ENCODE results near the gene PPM1L. TPM values are rescaled to one million over a fixed set of nuclear protein-coding genes. Genes with fewer than 3 reads are reported as not detected.
A peak's percentile ranks its signal among the peaks of the same experiment; 100 is the strongest.

The PPM1L gene
- total and polyA plus RNA-seq, 2 of the 13 experiments (the other 11 are each of a cell fraction or from before 2014, with no cell fraction given): 0.22 to 1.4 TPM

GRCh38 chr3:160948273-160948672 is 192.2 kb downstream of the PPM1L start (continued):
- 0 out of 2 replicates have a peak, but pooled peaks have one; percentile 7 for TF ChIP-seq ZNF629 (CRISPR knock-in tag; conservative IDR thresholded peaks at IDR 0.05)
- TF ChIP-seq XRCC5 (optimal IDR thresholded peaks at IDR 0.05; ENCODE audit: low read length): peak; percentile 45
- peak; percentile 29; the same call in 1 of the 2 replicates for TF ChIP-seq FOXO1 (CRISPR knock-in tag; IDR thresholded peaks at IDR 0.05)
- no peak for TF ChIP-seq ZNF317 (CRISPR knock-in tag; IDR thresholded peaks at IDR 0.05)
- TF ChIP-seq FOXP1 (IDR thresholded peaks at IDR 0.05): no peak
- peak; percentile 37; the same call in 1 of the 2 replicates for TF ChIP-seq FOXP1 (CRISPR knock-in tag; IDR thresholded peaks at IDR 0.05)
- no peak for TF ChIP-seq ZBTB3 (CRISPR knock-in tag; IDR thresholded peaks at IDR 0.05; ENCODE audit: borderline replicate concordance, low read depth)
- no peak for TF ChIP-seq ZFP41 (CRISPR knock-in tag; IDR thresholded peaks at IDR 0.05; ENCODE audit: borderline replicate concordance)
- TF ChIP-seq TFDP2 (CRISPR knock-in tag; IDR thresholded peaks at IDR 0.05): 0 out of 2 replicates have a peak, but pooled peaks have one; percentile 23
- 0 out of 2 replicates have a peak, but pooled peaks have one; percentile 36 for TF ChIP-seq ZNF232 (CRISPR knock-in tag; IDR thresholded peaks at IDR 0.05; ENCODE audit: borderline replicate concordance)
- TF ChIP-seq PITX1 (CRISPR knock-in tag; IDR thresholded peaks at IDR 0.05): peak; percentile 53; the same call in 1 of the 2 replicates
- TF ChIP-seq SPEN (CRISPR knock-in tag; IDR thresholded peaks at IDR 0.05; ENCODE audit: low read depth): 0 out of 2 replicates have a peak, but pooled peaks have one; percentile 25
- TF ChIP-seq ISL2 (CRISPR knock-in tag; IDR thresholded peaks at IDR 0.05): peak; percentile 68; the same call in 1 of the 2 replicates
- 0 out of 2 replicates have a peak, but pooled peaks have one; percentile 38 for TF ChIP-seq HOXA3 (CRISPR knock-in tag; IDR thresholded peaks at IDR 0.05)
- TF ChIP-seq MIER2 (CRISPR knock-in tag; IDR thresholded peaks at IDR 0.05): peak; percentile 39; the same call in 1 of the 2 replicates
- no peak; the same call in 1 of the 2 replicates for TF ChIP-seq FOXJ3 (CRISPR knock-in tag; IDR thresholded peaks at IDR 0.05; ENCODE audit: borderline replicate concordance)
- 0 out of 2 replicates have a peak, but pooled peaks have one; percentile 29 for TF ChIP-seq HOXD1 (CRISPR knock-in tag; IDR thresholded peaks at IDR 0.05)
- TF ChIP-seq CEBPG (CRISPR knock-in tag; IDR thresholded peaks at IDR 0.05): peak; percentile 85
- peak; percentile 34; the same call in 1 of the 2 replicates for TF ChIP-seq ZBTB20 (CRISPR knock-in tag; IDR thresholded peaks at IDR 0.05; ENCODE audit: borderline replicate concordance, low read depth)
- TF ChIP-seq ZNF382 (CRISPR knock-in tag; IDR thresholded peaks at IDR 0.05; ENCODE audit: borderline replicate concordance): no peak
- TF ChIP-seq ZNF792 (CRISPR knock-in tag; IDR thresholded peaks at IDR 0.05): no peak
- TF ChIP-seq ZNF670 (CRISPR knock-in tag; IDR thresholded peaks at IDR 0.05; ENCODE audit: borderline replicate concordance): 0 out of 2 replicates have a peak, but pooled peaks have one; percentile 47
- peak; percentile 73 for TF ChIP-seq RXRB (CRISPR knock-in tag; IDR thresholded peaks at IDR 0.05; ENCODE audit: borderline replicate concordance)
- peak; percentile 47; the same call in 1 of the 2 replicates for TF ChIP-seq ZNF788 (CRISPR knock-in tag; IDR thresholded peaks at IDR 0.05; ENCODE audit: borderline replicate concordance)
- TF ChIP-seq JUNB (CRISPR knock-in tag; IDR thresholded peaks at IDR 0.05; ENCODE audit: borderline replicate concordance): no peak
- TF ChIP-seq ZNF614 (CRISPR knock-in tag; IDR thresholded peaks at IDR 0.05; ENCODE audit: borderline replicate concordance): peak; percentile 32; the same call in 1 of the 2 replicates

Measured in HepG2 (cell line).